GM19043 (cell line): ENCODE measurements around the gene CEP41.
"Not testable (repeated sequence)": the region's sequence is repeated elsewhere in the genome, so short reads cannot be mapped to it uniquely, and the experiment has no call there.

Source experiments
- ATAC-seq: cut with Tn5 transposase; IDR thresholded peaks from one replicate; pipeline ENCODE4 v1.9.1; 2021; ENCODE audit warnings: low read depth; ENCODE audit not compliant: unreplicated experiment

The CEP41 gene

DNA sequence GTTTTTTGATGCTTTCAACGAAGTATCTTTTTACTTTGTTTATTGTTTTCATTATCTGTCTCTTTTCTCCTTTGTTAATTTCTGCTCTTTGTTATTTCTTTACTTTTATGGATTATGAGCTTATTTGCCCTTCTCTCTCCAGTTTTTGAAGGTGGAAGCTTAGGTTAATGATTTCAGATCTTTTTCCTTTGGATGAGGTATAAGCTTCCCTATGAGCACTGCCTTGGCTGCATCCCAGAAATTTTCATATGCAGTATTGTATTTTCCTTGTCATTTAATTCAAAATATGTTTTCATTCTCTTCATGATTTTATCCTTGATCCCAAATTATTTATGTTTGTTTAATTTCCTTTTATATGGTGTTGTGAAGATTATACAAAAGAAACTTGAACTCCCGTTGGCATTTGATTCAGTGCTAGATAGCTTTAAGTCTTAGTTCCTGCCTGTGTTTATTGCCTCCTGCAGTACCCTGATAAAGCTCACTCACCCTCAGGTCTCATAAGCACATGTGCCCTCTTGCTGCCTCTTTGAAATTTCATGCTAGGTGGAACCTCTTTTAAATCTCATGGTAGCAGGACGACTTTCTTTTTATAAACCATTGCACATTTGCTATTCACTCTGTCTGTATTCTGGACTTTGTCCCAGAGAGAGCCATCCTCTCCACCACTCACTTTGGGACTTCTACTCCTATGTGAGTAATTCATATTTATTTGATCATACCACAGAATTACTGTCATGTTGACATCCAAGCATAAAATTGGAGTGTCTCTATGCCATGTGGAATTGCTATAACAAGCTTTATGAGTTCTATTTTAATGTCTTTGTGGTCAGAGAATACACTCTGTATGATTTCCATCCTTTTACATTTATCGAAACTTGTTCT is 23.0 kb upstream of the CEP41 start:
- no peak for ATAC-seq

DNA sequence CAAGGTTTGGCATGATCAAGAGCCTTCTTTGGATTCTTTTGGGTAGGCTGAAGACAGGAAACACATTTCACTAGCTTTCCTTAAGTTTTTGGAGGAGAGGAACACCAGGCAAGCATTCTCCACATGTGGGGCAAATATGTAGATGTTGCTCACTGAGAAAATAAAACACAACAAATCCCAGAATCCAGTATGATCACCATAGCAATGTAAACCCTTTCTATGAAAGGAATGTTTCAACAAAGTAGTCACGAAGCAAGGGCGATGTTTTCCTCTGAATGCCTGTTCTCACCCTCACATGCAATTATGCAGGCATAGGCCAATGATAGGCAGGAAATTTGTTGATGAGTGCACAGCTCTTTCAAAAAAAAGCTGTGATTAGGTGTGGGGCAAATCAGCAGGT is 20.5 kb upstream of the CEP41 start:
- no peak for ATAC-seq

DNA sequence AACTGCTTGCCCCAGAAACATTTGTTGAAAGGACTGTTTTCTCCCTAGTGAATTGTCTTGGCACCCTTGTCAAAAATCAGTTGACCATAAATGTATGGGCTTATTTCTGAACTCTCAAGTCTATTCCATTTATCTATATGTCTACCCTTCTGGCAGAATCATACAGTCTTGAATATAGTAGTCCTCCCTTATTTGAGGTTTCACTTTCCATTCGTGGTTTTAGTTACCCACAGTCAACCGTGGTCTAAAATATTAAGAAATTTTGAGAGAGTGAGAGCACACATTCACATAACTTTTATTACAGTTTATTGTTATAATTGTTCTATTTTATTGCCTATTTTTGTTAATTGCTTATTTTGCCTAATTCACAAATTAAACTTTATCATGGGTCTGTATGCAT is 17.4 kb upstream of the CEP41 start:
- no peak for ATAC-seq

DNA sequence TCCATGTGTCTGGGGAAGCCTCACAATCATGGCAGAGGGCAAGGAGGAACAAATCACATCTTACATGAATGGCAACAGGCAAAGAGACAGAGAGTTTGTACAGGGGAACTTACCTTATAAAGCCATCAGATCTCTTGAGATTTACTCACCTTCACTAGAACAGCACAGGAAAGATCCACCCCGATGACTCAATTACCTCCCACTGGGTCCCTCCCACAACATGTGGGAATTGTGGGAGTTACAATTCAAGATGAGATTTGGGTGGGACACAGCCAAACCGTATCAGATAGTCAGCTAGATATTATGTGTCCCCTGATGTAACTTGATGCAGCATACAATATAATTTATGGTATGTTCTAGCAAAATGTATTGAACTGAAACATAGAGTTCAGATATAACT is 14.1 kb upstream of the CEP41 start:
- ATAC-seq: no peak

DNA sequence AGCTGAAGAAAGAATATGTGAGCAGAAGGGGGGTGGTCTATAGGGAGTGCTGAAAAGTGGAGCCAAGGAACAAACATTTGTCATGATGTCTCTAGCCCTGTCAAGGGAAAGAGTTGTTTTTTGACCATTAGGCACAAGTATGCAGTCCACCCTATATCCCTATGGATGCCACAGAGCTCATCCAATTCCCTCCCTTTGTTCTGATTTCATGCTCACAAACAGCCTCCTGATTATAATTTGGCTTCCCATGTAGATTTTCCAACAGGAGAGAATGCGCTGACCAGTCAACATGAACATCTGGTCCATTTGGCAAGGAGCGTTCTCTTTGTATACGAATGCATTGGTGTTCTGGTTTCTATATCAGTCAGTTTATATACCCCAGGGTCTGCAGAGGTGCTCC is 12.1 kb upstream of the CEP41 start:
- ATAC-seq: no peak

DNA sequence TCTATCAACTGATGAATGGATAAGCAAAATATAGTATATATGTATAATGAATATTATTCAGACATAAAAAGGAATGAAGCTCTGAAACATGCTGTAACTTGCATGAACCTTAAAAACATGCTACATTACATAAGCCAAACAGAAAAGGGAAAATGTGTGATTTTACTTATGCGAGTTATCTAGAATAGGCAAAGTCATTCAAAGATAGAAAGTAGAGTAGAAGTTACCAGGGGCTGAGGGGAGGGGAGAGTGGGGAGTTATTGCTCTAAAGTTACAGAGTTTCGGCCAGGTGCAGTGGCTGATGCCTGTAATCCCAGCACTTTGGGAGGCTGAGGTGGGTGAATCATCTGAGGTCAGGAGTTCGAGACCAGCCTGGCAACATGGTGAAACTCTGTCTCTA is 10.5 kb upstream of the CEP41 start:
- not testable (repeated sequence) for ATAC-seq

DNA sequence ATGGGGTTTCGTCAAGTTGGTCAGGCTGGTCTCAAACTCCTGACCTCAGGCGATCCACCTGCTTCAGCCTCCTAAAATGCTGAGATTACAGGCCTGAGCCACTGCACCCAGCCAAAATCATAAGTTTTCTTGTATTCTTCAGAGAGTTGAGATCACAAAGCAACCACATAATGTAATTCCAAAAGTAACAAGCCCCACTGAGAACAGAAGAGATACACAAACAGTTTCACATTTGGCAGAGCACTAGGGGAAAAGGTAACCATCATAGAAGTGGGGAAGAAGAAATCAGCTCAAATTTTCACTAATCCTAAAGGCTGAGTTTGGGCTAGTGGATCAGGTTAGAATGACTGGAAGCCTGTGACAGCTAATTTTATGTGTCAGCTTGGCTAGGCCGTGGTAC is 5.4 kb upstream of the CEP41 start:
- no peak for ATAC-seq

DNA sequence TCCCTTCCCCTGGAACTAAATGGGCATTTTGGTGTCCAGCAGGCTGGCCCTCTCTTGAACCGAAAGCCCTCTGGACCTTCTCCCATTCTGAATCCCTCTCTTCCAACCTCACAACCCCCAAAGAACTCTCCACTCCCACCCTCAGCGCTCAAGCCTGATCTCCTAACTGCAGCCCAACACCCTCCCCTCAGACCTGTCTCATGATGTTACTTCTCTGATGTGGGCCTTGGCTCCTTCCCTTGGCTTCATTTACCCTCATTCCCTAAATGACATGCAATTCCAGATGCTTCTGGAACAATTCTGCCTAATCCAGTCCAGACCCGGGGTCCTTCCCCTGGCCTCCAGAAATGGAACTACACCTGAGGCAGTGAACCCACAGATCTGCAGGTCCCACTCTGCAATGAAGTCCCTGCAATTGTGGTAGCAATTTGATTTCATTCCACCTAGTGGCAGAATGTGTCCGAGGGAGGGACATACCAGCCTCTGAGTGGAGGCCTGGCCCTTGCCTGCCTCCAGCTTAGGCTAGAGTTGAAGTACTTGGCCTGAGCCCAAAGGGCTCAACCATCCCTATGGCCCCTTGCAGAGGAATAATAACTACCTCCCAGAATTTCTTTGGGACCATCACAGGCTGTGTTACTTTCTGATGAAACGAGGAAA is 4.1 kb upstream of the CEP41 start:
- no peak for ATAC-seq

DNA sequence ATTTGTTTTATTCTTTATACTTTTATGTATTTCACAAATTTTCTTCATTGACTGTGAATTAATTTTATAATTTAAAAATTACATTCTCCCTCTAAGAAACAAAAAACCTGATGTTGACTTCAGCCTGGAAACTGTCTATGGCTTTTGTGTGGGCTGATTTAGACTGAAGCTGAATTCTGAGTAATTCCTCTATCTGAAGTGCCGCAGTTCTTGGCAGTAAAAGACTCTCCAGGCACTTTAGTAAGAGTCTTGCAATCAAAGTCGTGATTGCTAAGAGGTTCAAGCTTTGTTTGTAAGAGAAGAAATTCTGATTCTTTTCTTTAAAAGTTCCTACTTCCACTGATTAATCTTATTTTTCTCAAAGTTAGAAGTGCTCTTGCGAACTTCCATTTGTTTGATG is 3.4 kb upstream of the CEP41 start:
- no peak for ATAC-seq

DNA sequence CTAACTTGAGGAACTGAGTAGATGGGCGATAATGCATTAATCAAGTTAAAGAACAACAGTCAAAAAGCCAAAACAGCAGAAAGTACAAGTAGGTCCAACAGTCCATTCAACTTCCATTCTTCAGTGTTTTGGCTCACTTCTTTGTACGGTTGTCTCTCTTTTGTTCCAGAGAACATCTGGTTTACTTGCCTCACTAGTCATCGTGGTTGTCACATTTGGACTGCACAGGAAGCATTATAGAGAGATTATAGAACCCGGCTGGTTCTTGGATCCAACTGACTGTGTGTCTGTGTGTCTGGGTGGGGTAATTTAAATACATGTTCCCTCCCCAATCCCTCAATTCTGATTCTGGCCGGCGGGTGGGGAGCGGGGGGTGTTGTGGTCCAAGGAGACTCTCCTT is 1.8 kb upstream of the CEP41 start:
- ATAC-seq: no peak

DNA sequence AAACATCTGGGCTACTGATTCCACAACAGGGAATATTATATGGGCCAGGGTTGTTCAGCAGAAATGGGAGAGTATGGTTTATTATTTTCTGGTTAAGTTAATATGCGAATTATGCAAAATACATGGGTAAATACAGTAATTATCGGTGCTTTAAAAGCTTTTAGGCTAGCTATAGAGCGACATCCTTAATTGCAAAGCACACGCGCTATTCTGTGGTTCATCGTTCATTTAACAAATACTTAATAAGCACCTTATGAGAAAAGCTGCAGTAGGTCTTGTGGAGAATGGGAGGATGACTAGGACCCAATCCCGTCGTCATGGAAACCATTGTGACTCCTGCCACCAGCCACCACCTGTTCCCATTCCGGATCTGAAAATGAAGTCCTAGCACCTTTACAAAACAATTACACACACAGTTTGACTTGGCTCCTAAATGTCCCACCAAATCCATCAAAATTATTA is 623 bp upstream of the CEP41 start:
- ATAC-seq: no peak

DNA sequence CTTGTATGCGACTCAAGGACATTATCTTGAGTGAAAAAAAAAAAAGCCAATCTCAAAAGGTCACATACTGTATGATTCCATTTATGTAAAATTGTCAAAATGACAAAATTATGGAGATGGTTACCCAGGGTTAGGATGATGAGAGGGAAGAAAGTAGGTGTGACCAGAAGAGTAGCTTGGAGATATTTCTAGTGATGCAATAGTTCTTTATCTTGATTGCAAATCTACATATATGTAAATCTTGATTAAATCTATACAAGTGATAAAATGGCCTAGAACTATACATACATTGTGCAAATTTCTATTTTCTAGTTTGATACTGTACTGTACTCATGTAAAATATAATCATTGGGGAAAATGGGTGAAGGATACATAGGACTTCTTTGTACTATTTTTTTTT is 4.6 kb downstream of the CEP41 start:
- ATAC-seq: no peak

DNA sequence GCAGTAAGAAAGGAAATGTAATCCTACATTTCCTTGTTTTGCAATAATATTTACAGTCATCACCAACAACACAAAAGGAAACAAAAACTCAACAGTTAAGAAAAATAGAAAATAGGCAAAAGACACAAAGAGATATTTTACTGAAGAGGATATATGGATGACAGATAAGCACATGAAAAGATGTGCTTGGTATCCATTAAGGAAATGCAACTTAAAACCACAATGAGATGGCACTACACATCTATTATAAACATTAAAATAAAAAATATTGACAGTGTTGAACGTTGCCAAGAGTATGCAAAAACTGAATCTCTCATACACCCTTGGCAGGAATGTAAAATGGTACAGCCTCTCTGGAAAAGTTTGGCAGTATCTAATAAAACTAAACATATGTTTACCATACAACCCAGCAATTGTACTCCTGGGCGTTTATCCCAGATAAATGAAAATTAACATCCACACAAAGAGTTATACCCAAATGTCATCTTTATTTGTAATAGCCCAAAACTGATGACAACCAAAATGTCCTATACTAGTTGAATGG is 5.4 kb downstream of the CEP41 start:
- ATAC-seq: no peak

DNA sequence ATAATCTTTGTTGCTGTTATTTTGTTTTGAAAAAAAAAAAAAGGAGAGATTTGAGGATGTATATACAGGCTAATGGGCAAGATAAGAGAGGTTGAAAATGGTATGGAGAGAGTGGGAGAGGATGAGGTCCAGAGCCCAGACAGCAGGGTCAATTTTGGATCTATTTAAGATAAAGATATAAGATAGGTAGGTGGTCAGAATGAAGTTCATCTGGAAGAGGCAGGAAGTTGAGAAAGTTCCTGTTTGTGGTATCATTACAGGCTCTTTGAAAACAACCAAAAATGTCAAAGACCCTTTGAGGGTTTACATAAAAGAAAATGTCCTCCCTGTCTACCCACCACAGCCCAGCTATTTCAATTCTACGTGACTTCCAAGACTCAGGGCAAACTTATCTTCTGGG is 7.5 kb downstream of the CEP41 start:
- no peak for ATAC-seq

DNA sequence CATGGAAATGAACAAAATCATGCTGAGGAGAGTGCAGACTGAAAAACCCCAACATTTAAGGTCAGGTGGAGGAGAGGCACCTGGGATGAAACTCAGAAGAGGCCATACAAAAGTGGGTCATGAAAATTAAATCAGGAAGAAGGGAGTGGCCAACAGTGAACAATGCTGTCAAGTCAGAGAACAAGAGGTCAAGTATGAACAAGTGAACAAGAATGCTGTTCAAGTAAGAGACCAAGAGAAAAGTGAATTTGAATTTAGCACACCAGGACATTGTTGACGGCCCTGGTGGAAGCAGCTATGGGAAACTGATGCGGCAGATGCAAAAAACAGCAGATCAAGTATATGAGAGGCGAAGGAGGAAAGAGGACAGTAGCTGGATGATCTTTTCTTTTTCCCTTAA is 7.9 kb downstream of the CEP41 start:
- no peak for ATAC-seq

DNA sequence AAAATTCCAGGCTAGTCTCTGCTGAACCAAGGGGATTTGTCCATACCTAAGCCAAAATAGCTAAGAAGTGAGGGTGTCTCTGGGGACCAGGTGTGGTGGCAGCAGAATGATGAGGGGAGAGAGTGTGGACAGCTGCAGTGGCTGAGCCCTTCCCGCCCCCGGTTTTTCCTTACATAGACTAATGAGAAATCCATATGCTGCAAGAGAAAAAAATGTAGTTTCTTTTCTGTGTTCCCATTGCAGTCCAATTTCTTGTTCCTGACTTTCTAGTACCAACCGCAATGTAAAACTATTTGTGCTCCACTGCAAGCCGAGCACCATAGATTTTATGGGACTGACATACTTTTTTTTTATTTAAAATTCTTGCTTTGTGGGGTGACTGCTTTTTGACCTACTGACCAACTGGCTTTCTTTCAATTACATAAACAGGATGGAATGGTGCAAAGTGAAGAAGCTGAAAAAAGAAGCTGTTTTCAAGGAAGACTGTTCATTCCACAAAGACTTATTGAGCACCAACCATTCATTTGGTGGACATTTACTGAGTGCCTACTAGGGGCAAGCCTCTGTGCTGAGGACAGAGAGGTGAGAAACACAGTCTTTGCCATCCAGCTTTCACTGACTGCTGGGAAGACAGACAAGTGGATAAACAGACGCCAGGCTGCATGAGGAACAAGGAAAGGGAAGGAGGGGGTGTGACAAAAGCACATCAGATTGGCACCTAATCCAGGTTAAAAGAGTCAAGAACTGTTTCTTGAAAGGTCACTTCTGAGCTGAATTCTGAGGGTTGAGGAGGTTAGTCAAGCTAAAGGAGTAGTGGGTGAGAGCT is 9.8 kb downstream of the CEP41 start:
- ATAC-seq: no peak

DNA sequence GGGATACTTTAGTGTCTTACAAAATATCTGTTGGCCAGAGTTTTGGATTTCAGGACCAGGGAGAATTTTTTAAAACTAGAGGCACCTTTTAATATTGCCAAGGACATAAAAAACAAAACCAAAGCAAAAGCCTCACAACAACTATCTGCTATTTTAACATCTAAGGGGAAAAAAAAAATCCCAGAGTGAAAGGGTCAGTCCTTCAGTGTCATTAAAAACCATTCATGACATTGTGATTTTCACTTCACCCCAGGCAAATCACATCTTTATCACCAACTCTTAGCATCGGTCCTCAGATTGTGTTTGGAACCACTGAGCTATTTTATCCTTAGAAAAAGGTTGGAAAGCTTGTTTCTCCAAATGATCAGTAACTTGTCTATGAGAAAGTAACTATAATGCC is 10.7 kb downstream of the CEP41 start:
- ATAC-seq: no peak

DNA sequence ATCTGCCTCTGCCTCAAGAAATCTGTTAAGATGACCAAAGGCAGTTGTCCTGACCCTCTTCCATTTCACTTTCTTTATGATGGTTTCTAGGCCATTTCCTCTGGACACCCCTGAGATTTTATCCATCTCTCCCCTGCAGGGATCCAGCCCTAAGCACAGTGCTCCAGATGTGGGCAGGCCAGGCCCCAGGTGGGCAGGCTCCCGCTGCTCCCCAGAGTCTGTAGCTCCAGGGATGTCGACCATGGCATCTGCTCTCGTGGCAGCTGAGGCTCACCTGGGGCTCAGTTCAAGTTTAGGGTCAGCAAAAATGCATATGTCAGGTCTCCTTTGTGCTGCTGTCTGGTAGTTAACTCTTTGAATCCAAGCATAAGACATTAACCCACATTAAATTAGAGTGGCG is 11.8 kb downstream of the CEP41 start:
- ATAC-seq: no peak

DNA sequence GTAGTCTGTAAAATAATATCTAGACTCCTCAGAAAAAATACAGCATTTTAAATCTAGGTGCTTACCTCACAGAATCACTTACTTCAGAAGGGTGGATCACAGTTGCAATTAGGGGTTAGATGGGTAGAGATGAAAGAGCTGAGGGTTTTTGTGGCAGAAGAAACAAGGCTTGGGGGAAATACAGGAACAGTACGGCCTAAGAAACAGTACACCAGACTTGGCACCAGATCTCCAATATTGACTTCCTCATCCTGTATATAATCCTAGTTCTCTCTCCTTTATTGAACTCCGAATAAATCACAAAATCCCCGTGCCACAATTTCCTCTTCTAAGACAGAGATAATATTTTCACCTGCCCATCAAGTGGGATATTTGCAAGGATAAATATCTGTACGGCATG is 14.3 kb downstream of the CEP41 start:
- ATAC-seq: no peak

DNA sequence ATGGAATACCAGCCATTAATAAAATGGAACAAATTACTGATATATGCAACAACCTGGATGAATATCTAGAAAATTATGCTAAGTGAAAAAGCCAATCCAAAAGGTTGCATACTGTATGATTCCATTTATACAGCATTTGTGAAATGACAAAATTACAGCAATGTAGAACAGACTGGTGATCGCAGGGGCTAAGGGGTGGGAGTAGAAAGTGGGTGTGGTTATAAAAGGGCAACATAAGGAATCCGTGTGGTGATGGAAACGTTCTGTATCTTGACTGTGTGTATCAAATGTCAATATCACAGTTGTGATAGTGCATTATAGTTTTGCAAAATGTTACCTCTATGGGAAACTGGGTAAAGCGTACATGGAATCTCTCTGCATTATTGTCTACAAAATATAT is 15.0 kb downstream of the CEP41 start:
- ATAC-seq: no peak

DNA sequence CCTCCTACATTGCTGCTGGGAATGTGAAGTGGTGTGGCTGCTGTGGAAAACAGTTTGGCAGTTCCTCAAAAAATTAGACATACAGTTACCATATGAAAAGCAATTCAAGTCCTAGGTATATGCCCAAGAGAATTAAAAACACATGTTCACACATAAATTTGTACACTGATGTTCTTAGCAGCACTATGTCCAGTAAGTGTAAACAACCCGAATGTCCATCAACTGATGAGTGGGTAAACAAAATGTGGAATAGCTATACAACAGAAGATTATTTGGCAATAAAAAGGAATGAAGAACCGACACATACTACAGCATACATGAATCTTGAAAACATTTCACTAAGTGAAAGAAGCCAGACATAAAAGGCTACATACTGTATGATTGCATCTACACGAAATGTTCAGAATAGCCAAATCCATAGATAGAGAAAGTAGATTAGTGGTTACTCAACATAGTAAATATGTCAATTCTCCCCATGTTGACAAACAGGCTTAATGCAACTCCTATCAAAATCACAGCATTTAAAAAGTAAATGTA is 17.2 kb downstream of the CEP41 start:
- ATAC-seq: no peak
